HG03520 (cell line): ENCODE measurements around the gene KIF26B.

Source experiments
- ATAC-seq: cut with Tn5 transposase; IDR thresholded peaks from one replicate; pipeline ENCODE4 v1.9.1; 2021; ENCODE audit warnings: mild to moderate bottlenecking, moderate library complexity; ENCODE audit not compliant: unreplicated experiment

KIF26B gene

GRCh38 chr1:245754463-245754961, 599.7 kb downstream of the KIF26B start:
- no peak for ATAC-seq
